ENCODE data around the gene COX4I2.
A peak's percentile ranks its signal among the peaks of the same experiment; 100 is the strongest.

Gene COX4I2

DNA sequence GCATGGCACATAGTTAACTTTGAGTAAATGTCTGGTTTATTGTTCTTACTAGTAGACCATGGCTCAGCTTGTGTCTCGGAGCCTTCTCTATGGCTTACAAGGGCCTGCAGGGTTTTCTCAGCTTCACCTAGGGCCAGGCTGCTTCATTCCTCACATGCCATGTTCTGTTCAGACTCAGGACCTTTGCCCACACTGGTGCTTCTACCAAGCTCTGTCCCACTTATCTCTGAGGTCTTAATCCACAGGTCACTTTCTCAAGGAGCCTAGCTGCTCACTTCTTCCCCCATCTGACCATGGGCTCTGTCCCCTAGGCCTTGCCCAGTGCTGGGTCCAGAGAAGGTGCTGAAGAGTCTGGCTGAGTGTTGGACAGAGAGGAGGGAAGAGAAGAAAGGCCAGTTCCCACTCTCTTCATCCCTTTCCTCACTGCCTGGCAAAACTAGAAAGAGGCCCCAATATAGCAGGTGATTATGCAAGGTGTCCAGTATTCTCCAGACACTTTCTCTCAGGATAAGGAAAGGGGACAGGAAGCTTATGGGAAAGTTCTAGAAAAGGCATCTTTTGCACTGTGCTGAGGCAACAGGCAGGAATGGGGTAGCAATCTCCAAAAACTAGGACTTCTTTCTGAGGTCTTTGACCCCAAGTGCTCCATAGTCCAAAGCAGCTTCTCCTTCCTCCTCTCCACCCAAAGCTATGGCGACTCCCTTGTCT, 40.0 kb downstream of the COX4I2 start:
- DNase-seq, result no peak

DNA sequence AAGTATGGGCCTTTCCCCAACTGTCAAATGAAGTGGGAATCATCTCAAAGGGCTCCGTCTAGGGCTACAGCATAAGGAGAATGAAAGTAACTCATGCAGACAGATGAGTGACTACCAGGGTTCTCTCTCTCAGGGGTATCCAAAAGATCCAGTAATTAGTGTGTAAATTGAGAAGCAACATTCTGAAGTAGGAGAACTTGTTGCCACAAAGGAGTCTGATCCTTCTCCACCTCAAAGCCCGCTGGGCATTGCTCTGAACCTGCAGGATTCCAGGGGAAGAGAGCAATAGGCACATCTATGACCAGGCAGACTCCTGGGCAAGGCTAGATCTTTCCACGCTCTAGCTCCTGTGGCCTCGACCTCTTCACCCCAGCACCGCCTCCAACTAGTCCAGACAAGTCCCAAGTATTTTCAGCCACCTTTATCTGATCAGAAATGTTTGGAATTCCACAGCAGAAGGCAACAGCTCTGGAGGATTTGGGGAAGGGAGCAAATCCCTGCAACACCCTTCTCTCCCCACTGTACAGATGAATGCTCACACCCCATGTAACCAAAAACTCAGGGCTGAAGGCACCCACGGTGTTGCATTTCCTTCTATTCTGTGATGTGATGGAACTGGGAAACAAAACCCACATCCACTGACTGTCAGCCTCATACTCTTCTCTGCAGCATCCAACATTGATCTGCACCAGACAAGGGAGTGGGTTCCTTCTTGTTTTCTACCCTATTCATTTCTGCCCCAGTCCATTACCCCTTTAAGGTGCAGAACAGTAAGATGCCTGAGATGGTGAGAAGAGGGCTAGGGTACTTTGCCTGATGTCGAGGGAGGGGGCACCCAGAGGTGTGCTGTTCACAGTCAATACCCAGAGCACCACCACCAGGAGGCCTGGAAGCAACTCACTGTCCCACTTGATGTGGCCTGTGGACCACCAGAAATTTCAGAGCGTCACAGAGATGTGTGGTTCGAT, 41.0 kb downstream of the COX4I2 start:
- DNase-seq, result no peak

GRCh38 chr20:31679357-31680285, 41.9 kb downstream of the COX4I2 start:
- DNase-seq, result no peak

GRCh38 chr20:31680286-31681127, 42.8 kb downstream of the COX4I2 start:
- no peak for DNase-seq

- no peak for DNase-seq
These were observed 43.5 kb downstream of the COX4I2 start for GRCh38 chr20:31681128-31681727.

DNA sequence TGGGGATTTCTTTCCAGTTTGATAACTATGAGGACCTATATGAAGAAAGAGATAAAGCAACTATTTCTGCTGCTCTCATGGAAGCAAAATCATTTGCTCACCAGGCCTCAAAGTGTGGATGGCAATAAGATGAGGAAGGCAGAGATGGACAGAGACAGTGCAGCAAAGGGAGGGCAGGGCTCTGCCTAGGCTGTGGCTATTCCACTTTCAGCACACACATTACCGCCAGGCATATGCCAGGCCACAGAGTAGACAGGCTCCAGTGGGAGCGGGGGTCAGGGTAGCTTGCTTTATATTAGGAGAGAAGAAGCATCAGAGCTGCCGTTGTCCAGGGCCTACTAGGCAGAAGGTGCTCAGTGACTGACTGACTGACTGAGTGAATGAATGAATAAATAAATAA, 44.1 kb downstream of the COX4I2 start:
- no peak for DNase-seq

GRCh38 chr20:31682352-31682751, 44.6 kb downstream of the COX4I2 start:
- DNase-seq, result no peak

- no peak for DNase-seq
These were observed 45.2 kb downstream of the COX4I2 start for GRCh38 chr20:31682927-31683326.

DNA sequence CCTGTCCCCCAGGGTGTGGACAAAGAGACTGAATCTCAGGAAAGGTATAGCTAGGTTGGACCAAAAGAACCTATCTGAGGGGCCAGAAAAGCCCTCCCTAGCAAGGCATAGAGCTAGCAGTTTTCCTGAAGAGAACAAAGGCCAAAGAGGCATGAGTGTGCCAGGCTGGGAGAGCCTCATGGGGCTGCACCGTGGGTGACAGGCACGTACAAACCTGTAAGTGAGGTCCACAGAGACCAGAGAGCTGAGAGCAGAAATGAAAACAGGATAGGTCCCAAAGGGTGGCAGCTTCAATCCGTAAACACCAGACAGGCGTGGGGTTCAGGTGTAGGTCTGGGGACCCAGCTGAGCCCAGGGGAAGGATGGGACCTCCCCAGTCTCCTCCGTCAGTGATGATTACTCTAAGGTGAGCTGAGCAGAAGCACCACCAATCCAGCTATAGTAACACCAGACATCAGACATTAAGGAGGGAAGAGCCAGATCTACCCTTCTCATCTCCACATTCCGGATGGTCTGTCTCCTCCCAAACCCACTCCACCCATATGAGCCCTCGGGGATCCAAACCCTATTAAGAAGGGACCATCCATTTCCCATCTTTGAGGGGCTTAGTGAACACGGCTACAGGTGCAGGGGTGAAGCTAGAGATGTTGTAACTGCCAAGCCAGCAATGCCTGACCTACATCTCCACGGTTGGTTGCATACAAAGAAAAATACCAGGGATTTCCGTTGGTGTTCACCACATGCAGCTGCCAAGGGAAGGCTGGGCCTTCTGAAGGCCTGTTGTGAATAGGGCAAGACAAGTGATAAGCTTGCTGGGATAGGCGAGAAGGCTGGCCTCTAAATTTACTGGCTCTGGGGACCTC, 46.7 kb downstream of the COX4I2 start:
- DNase-seq, result peak; percentile 41

GRCh38 chr20:31685853-31686643, 48.3 kb downstream of the COX4I2 start:
- no peak for DNase-seq

DNA sequence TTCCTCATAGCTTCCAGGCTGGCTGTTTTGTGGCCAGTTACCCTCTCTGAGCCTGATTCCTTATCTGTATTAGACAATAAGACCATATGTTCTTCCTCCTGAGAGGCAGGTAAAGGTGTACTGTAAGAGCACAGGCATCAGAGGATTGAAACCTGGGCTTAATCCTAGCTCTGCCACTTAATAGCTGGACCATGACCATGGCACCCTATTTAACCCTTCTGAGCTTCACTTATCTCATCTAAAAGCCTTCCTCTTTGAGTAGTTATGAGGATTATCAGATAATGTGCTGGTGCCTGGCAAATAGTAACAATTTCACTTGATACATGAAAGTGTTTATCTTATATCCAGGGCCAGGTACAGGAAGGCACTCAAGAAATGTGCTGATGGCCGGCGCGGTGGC, 50.1 kb downstream of the COX4I2 start:
- no peak for DNase-seq

- DNase-seq, result no peak
These were observed 51.4 kb downstream of the COX4I2 start for GRCh38 chr20:31689141-31689540.

- DNase-seq, result no peak
These were observed 52.5 kb downstream of the COX4I2 start for GRCh38 chr20:31690124-31690666.

DNA sequence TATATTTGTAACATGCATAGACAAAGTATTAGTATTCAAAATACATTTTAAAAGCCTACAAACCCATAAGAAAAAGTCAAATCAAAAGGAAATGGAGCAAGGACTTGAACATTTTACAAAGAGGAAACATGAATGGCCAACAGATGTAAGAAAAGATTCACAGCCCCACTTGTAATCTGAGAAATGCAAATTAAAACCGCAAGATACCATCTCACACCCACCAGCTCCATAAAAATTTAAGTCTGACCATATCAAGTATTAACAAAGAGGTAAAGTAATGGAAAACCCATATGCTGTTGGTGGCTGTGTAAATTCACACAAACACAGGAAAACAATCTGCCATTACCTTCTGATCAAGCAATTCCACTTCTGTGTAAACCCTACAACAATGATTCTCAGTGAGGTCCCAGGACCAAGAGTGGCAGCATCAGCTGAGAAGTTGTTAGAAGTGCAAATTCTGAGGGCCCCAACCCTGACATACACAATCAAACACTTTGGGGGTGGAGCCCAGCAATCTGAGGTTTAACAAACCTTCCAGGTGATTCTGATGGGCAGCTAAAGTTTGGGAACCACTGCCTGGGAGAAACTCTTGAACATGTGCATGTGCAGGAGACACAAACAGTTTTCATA, 54.0 kb downstream of the COX4I2 start:
- no peak for DNase-seq

DNA sequence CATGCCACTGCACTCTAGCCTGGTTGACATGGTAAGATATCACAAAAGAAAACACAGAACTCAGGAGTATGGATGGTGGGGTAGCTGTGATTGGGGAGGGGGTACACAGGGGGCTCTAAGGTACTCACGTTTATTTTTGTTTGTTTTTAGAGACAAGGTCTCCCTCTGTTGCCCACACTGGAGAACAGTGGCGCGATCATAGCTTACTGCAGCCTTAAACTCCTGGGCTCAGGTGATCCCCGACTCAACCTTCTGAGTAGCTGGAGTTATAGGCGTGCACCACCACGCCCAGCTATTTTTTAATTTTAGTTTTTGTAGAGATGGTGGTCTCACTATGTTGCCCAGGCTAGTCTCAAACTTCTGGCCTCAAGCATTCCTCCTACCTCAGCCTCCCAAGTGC, 55.7 kb downstream of the COX4I2 start:
- DNase-seq, result no peak

DNA sequence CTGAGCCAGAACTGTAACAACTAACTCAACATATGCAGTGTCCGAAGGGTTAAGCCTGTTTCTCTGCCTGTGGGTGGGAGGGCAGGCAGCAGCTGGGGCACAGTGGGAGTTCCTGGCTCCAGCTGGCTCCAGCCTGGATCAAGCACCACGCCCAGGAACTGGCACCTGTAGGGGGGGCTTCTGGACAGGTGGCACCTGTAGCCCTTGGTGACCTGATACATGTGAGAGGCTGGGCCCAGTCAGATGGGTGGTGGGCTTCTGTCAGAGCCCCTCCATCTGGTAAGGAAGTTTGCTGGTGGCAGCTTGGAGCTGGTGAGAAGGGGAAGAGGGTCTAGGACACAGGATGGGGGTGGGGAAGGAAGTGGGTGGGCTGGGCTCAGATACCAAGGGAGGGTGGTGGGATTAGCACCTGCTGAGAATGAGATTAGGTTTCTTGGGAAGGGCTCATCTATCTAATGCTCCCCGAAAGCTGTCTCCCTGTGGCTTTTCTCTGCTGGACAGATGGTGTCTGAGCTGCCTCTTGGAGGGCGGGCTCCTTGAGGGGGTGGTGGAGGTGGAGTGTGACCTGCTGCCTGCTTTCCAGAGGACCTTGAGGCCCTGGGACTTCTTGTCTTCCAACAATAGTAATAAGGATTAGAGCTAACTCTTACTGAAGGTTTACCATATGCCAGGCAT, 56.4 kb downstream of the COX4I2 start:
- no peak for DNase-seq

All from activated CD4-positive, alpha-beta T cell treated with anti-CD3 and anti-CD28 coated beads, Interleukin-2, Interleukin-6, amounts not matched to agents 100 ng/mL and 50 ng/mL, durations not matched to agents 16 hours and 8 hours (primary cell).